GM19099 (cell line): ENCODE measurements around the gene TLR2.

Experiments
- POLR2A ChIP-seq: IDR thresholded peaks from 3 replicates; pipeline ENCODE4 v1.6.1; 2011; ENCODE audit warnings: low read depth; ENCODE audit not compliant: insufficient read length; ENCODE audit errors: extremely low read depth

TLR2 gene

DNA sequence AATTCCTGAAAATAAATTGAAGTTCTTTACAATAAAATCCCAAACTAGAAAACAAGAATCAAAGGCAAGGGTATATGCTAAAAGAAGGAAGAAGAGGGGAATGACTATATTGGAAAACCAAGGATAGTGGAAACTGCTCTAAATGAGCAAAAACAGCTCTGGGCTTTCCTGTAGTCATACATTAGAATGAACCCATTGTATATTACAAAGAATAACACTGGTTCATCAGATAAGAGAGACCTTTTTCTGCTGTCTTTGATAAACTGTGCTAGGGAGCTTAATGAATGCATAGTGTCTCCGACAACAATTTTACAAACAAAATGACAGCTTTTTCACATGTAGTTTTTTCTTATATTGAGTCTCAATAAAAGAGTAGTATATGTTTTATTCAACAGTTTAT lies 26.6 kb downstream of the TLR2 start:
- TF ChIP-seq POLR2A: no peak

DNA sequence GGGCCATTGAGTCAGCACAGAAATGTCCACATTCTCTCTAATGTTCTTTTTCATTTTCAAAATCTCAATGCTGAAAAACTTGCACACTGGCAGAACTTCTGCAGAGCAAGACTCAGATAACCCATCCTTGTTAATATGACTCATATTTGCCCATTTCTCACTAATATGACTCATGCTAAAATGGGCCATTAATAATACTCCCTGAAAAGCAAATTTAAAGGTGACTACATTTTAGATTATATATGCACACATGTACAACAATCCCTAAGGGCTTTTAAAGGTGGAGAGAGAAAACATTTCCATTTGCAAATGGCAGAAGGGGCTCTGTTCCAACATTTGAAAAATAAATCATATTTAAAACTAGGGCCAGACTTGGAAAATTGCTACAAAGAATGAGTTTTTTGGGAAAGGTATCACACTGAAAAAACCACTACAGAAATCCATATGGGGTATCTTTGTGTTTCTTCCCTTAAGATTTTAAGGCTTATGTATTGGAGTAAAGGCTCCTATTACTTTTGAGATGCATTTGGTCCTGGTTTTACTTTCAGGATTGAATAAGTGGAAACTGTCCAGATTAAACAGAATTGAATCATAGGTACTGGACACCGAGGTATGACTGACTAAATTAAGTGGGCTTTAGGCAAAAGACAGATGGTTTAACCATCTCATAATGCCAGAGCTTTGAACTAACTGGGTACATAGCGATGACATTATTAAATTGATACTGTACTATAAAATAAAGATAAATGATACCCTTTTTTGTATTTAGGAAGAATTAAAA lies 30.0 kb downstream of the TLR2 start:
- no peak for TF ChIP-seq POLR2A

DNA sequence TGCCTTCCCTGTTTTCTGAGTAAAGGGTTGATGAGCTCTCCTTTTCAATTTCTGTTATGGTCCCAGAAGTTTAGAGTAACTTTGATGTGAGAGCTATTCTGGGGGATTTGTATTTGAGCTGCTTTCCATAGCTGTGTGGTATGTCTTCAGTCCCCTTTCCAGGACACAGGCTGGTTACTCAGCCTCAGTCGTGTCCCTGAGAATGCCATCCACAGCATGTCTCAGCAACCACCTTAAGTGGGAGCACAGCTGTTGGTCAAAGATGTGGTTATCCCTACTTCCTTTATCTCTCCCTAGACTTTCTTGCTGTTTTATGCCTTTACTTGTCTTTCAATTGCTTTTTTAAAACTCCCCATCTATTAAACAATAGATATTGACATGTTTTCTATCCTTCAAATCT lies 38.0 kb downstream of the TLR2 start:
- TF ChIP-seq POLR2A: no peak

DNA sequence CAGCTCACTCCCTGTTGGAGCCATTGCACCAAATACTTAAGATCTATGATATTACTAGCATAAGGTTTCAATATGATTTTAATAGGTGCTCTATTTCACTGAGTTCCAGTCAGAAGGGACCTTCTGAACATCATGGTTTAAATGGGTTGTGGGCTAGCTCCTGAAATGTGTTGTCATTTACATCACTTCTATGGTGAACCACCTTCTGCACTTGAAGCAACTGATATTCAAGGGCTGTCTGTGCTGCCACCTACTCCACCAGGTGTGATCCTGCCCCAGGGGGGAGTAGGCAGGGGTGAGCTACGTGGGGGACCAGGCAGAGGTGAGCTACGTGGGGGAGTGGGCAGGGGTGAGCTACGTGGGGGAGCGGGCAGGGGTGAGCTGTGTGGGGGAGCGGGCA lies 40.5 kb downstream of the TLR2 start:
- TF ChIP-seq POLR2A: no peak

DNA sequence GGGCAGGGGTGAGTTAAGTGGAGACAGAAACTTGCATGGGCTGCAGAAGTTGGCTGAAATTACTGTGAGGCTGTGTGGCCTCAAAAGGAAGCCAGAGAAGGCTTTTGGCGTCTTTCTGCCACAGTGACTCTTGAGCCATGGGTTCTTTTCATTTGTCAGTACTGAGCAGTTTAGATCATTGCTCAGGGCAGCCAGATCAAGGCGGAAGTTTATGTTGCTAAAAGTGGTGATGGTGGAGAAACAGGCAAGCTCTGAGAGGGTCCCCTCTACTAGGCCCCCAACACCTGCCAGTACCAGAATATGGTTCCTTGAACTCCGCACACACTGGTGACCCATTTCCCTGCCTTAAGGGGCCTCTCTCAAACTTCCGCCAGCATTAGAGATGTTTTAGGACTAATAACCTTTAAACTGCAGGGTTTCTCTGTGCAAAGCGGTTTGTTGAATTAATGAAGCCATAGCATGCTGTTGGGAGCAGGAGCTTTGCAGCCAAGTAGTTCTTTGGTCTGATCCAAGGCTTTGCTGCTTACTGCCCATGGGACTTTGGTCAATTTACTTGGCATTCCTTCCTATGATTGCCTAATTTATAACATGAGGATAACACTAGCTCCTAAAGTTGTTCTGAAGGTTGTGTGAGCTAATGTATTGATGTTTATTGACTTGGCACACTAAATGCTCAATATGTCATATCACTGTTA lies 41.2 kb downstream of the TLR2 start:
- no peak for TF ChIP-seq POLR2A

DNA sequence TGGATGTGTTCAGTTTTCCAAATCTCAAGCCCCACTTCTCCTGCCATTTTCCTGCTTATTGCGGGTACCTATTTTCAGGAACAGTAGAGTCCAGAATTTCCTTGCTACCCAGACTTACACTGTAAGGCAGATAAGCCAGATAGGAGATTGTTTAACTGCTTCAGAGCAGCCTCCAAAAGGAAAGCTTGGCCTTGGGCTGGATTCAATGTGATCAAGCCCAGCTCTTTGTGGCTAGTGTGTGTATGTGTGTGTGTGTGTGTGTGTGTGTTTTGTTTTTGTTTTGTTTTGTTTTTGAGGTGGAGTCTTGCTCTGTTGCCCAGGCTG lies 41.7 kb downstream of the TLR2 start:
- no peak for TF ChIP-seq POLR2A

DNA sequence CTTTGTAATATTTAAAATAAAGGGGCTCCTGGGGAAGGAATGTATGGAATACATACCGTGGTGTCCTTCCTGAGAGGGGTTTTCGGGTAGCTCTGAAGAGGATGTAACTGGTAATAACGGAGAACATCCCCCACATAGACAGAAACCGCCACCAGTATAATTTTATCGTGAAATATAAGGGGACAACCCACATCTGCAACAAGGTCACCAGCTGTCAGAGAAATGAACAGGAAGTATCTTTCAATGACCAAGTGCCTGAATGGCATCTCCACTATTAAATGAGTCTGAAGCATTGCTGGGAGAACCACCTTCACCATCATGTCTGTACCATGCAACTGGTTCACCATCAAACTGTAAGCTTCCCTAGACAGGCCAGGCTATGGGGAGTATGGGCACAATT lies 44.1 kb downstream of the TLR2 start:
- no peak for TF ChIP-seq POLR2A

DNA sequence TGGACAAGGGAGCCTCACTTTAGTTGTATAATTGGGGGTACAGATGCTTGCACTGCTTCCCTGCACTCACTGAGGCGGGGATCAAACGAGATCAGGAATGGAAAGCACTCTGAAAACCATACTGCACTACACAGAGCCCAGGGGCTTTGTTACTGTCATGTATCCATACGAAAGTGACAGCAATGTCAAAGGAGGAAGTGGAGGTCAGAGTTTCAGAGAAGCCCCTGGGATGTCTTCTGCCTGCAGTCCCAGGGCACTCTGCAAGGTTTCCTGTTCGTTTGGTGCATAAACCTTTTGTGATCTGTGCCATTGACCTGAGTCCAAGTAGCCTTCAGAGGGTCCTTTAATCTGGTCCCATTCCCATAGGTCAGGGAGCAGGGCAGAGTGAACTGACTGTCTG lies 44.6 kb downstream of the TLR2 start:
- no peak for TF ChIP-seq POLR2A

DNA sequence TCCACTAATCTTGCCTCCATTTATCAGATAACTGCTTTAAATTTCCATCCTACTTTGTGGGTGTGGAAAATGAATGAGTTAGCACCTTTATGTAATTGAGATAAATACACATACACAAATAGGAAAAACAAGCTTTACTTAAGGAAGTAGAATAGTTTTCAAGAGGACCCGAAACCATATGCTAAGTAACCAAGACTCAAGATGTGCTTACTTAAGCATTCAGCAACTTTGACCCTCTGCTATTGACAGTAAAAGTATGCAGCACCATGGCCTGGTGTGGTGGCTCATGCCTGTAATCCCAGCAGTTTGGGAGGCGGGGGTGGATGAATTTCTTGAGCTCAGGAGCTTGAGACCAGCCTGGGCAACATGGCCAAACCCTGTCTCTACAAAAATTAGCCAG lies 45.8 kb downstream of the TLR2 start:
- no peak for TF ChIP-seq POLR2A

DNA sequence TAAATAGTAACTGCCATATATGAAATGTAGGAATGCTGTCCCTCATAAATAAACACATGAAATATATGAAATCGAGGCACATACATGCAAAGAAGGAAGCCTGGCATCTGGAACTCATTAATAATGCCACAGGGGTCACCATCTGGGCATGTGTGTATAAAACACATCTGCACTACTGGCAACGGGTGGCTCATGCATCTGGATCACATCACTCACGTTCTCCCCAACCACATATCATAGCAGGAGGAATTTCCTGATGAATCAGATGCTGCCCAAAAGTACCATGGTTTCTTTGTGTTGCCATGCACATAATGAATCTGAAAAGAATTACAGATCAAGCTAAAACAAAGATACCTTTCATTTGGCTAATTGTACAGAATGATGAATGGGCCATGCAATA lies 47.2 kb downstream of the TLR2 start:
- no peak for TF ChIP-seq POLR2A

DNA sequence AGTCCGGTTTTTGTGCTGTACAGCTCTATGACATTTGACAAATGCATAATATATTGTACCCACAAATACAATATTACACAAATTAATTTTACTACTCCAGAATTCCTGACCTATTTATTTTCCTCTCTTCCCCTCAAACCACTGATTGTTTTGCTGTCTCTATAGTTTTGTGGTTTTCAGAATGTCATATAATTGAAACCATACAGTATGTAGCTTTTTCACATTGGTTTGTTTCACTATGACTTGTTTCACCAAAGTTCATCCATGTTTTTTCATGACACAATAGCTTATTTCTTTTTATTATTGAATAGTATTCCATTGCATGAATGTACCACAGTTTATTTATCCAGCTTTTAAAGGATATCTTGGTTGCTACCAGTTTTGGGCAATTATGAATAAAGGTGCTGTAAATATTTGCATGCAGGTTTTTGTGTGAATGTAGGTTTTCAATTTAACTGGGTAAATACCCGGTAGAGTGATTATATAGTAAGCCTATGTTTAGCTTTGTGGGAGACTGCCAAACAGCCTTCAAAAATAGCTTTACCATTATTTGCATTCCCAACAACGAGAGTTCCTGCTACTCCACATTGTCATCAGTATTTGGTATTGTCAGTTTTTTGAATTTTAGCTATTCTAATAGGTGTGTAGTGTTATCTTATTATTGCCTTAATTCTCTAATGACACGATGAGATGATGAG lies 49.8 kb downstream of the TLR2 start:
- no peak for TF ChIP-seq POLR2A

DNA sequence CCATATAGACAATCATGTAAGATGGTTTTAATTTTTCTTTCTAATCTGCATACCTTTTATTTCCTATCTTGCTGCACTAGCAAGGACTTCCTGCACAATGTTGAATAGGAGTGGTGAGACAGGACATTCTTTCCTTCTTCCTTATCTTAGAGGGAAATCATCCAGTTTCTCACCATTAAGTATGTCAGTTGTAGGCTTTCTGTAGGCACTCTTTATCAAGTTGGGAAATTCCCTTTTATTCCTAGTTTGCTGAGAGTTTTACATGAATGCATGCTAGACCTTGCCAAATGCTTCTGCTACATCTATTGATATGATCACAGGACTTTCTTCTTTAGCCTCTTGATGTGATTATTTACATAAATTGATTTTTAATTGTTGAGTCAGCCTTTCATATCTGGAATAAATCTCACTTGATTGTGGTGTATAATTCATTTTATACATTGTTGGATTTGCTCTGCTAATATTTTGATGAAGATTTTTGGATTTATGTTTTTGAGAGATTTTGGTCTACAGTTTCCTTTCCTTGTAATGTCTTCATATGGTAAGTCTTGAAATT lies 51.9 kb downstream of the TLR2 start:
- TF ChIP-seq POLR2A: no peak

DNA sequence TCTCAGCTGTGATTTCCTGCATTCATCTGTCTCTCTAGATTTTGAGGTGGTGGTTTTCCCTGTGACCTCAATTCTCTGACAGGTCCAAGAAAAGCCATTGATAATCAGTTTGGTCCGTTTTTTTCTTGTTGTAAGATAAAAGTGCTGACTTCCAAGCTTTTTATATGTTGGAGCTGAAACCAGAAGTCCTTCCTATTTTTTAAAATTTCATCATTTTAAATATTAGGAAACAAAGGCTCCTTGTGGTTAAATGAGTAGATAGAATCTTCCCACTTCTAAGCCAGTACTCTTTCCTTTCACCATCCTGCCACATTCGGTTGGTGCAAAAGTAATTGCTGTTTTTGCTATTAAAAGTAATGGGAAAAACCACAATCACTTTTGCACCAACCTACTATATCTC lies 57.5 kb downstream of the TLR2 start:
- TF ChIP-seq POLR2A: no peak

DNA sequence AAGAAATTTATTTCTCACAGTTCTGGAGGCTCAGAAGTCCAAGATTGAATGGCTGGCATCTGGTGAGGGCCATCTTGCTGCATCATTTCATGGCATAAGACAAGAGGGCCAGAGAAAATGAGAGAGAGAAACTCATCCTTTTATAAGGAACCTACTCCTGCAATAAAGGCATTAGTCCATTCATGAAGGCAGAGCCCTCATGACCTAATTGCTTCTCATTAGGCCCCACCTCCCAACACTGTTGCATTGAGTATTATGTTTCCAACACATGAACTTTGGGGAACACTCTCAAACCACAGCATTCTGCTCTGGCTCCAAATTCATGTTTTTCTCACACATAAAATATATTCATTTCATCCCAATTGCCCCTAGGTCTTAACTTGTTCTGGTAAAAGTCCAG lies 61.6 kb downstream of the TLR2 start:
- no peak for TF ChIP-seq POLR2A

DNA sequence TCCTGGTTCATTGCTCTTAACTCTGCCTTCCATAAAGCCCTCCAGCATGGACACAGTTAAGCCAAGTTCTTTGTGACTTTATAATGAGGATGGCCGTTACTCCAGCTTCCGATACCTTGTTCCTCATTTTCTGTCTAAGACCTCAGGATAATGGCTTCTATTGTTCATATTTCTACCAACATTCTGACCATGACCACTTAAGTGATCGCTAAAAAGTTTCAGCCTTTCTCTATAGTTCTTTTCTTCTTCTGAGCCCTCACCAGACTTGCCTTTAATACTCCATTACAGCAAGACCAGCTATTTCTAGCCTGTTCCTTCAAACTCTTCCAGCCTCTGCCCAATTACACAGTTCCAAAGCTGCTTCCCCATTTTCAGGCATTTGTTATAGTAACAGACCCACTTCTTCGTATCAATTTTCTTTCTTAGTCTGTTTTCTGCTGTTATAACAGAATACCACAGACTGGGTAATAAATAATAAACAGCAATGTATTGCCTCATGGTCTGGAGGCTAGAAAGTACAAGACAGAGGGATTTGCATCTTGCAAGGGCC lies 63.4 kb downstream of the TLR2 start:
- no peak for TF ChIP-seq POLR2A
